Measurements from ENCODE around the gene ABCC8. TPM values are rescaled to one million over a fixed set of nuclear protein-coding genes. Genes with fewer than 3 reads are reported as not detected.
"Not testable (repeated sequence)": the region's sequence is repeated elsewhere in the genome, so short reads cannot be mapped to it uniquely, and the experiment has no call there.

ABCC8 gene
- polyA plus RNA-seq, 1 of the 3 experiments (the other 2 are of a cell fraction): 1.1 TPM

DNA sequence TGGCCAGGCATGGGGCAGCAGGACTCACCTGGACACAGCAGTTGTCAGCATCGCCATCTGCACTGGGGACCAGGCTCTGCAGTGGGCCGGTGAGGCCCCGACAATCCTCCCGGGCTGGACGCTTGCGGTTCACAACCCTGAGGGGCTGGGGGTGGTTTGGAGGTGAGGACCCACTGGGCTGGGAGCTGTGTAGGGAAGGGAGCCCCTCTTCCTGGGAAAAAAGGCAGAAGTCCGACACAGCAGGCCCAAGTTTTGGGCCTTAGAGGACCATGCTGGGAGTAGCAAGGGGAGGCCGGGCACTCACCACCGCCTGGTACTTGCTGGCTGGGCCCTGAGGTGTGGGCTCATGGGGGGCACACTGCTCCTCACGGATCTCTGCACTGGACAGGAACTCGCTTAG lies 48.4 kb downstream of the ABCC8 start:
- ChIA-PET POLR2A (no interaction called here), CTCF (interaction anchor here (1.6 to 1.7 kb wide), 2 partner anchors 45 to 198 kb away, joined by 3 to 7 read pairs; no protein-coding TSS in a partner anchor)
- H3K4me1 ChIP-seq (ENCODE audit: control insufficient read depth in 1 of 2, insufficient read depth in 2 of 2, low read depth in 1 of 2, low read length in 1 of 2): peaks cover 0 to 5% of the 10 kb centered on the region in 2 experiments; a peak in 1 of 4 replicates
- H2AFZ ChIP-seq (ENCODE audit: low read depth): no peak overlapping the region
- no peaks in the 10 kb centered on the region for H4K20me1 ChIP-seq (ENCODE audit: insufficient read depth)
- TF ChIP-seq GATA2 (CRISPR knock-in tag; IDR thresholded peaks at IDR 0.05) (no peak), CHD2 (IDR thresholded peaks at IDR 0.05; ENCODE audit: low read length, partially characterized antibody) (no peak), POLR2AphosphoS5 (IDR thresholded peaks at IDR 0.05; ENCODE audit: low read depth, low read length) (no peak), YY1 (IDR thresholded peaks at IDR 0.05; ENCODE audit: low read depth) (no peak), FOXM1 (IDR thresholded peaks at IDR 0.05; ENCODE audit: low read depth) (no peak)
- TF ChIP-seq, protein P1, sequence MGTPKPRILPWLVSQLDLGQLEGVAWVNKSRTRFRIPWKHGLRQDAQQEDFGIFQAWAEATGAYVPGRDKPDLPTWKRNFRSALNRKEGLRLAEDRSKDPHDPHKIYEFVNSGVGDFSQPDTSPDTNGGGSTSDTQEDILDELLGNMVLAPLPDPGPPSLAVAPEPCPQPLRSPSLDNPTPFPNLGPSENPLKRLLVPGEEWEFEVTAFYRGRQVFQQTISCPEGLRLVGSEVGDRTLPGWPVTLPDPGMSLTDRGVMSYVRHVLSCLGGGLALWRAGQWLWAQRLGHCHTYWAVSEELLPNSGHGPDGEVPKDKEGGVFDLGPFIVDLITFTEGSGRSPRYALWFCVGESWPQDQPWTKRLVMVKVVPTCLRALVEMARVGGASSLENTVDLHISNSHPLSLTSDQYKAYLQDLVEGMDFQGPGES (IDR thresholded peaks at IDR 0.05; ENCODE audit: low read depth, low read length): no peak
- TF ChIP-seq, protein P2, sequence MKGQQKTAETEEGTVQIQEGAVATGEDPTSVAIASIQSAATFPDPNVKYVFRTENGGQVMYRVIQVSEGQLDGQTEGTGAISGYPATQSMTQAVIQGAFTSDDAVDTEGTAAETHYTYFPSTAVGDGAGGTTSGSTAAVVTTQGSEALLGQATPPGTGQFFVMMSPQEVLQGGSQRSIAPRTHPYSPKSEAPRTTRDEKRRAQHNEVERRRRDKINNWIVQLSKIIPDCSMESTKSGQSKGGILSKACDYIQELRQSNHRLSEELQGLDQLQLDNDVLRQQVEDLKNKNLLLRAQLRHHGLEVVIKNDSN (IDR thresholded peaks at IDR 0.05; ENCODE audit: borderline replicate concordance, low read depth): no peak
- no peak overlapping the region for H3K4me3 ChIP-seq (ENCODE audit: low read depth in 2 of 2, low read length in 1 of 2)
- DNase-seq: no peak
- WGBS (ENCODE audit: low lambda C conversion rate): 90% methylated on average over 2 of the region's 11 CpGs
- H3F3A ChIP-seq (replicated peaks; ENCODE audit: insufficient read depth): no peaks in the 10 kb centered on the region
- no peaks in the 10 kb centered on the region for H3K9me2 ChIP-seq
- H3K9me3 ChIP-seq: no peaks in the 10 kb centered on the region
- H3K27me3 ChIP-seq (ENCODE audit: insufficient read depth): no peaks in the 10 kb centered on the region; the same call in 1 of the 2 replicates
- no peak overlapping the region for H3K9ac ChIP-seq
- no peaks in the 10 kb centered on the region for H3K79me2 ChIP-seq (ENCODE audit: insufficient read depth)
- no peaks in the 10 kb centered on the region for H3K36me3 ChIP-seq (replicated peaks in 1 of 2; ENCODE audit: control insufficient read depth in 1 of 2, insufficient read depth in 2 of 2, low read length in 1 of 2)
- no peak overlapping the region for H3K27ac ChIP-seq (ENCODE audit: low read depth in 2 of 2, low read length in 1 of 2)
- H3K4me2 ChIP-seq: no peak overlapping the region

DNA sequence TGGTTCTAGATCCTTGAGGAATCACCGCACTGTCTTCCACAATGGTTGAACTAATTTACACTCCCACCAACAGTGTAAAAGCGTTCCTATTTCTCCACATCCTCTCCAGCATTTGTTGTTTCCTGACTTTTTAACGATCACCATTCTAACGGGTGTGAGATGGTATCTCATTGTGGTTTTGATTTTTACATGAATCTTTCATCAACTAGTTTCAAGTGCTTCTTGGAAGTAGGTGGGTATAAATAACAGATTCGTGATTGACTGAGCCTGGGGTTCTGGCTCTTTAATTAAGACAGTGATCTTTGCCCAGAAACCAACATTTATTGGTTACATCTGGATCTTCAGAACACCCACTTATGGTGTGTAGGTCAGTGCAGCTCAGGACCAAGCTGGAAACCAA lies 50.4 kb downstream of the ABCC8 start:
- H3K4me3 ChIP-seq (ENCODE audit: low read depth in 2 of 2, low read length in 1 of 2); H3K9me3 ChIP-seq; DNase-seq; POLR2A ChIA-PET; H3K4me2 ChIP-seq; H2AFZ ChIP-seq (ENCODE audit: low read depth); H3K9me2 ChIP-seq; H3K79me2 ChIP-seq (ENCODE audit: insufficient read depth); H3K27me3 ChIP-seq (ENCODE audit: insufficient read depth); H3F3A ChIP-seq (replicated peaks; ENCODE audit: insufficient read depth); H3K4me1 ChIP-seq (ENCODE audit: control insufficient read depth in 1 of 2, insufficient read depth in 2 of 2, low read depth in 1 of 2, low read length in 1 of 2); H4K20me1 ChIP-seq (ENCODE audit: insufficient read depth); H3K36me3 ChIP-seq (replicated peaks in 1 of 2; ENCODE audit: control insufficient read depth in 1 of 2, insufficient read depth in 2 of 2, low read length in 1 of 2); H3K9ac ChIP-seq; H3K27ac ChIP-seq (ENCODE audit: low read depth in 2 of 2, low read length in 1 of 2): not testable (repeated sequence)
- CTCF ChIA-PET: interaction anchor here (1.0 to 1.1 kb wide), 3 partner anchors 20 to 78 kb away, joined by 3 to 5 read pairs (median 3); partner anchors contain the start of gene KCNJ11
- WGBS (ENCODE audit: low lambda C conversion rate): 43% methylated on average over 5 of the region's 5 CpGs

DNA sequence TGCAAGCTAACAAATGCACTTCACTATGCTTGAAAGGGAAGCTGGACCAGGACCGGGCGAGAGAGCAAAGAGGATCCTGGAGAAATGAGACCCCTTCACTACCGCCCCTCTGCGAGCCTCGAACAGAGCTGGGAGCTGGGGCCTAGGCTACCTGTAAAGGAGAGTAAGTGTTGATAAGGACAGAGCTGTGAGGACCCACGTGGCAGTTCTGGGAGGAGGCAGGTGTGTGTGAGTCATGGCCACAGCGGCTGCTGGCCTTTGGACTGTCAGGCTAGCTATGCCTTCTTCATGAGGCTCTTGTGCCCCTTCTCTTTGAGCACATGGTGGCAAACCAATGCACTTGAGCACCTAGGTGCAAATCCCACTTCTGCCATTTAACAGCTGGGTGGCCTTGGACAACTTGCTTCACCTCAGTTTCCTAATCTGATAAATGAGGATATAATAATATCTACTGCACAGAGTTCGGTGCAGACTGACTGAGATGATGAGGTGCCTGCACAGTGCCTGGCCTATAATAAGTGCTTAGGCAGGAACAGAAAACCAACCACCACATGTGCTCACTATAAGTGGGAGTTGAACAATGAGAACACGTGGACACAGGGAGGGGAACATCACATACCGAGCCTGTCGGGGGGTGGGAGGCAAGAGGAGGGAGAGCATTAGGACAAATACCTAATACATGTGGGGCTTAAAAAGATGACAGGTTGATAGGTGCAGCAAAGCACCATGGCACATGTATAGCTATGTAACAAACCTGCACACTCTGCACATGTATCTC lies 52.9 kb downstream of the ABCC8 start:
- Histone ChIP-seq H3K4me2 (no peak overlapping the region), H3K4me1 (ENCODE audit: control insufficient read depth in 1 of 2, insufficient read depth in 2 of 2, low read depth in 1 of 2, low read length in 1 of 2) (peaks cover 0 to 5% of the 10 kb centered on the region in 2 experiments; a peak in 1 of 4 replicates), H3K36me3 (replicated peaks in 1 of 2; ENCODE audit: control insufficient read depth in 1 of 2, insufficient read depth in 2 of 2, low read length in 1 of 2) (no peaks in the 10 kb centered on the region), H3K9ac (no peak overlapping the region), H3K4me3 (ENCODE audit: low read depth in 2 of 2, low read length in 1 of 2) (no peak overlapping the region), H3K27me3 (ENCODE audit: insufficient read depth) (peaks cover 10% of the 10 kb centered on the region; the same call in 1 of the 2 replicates), H3K9me3 (no peaks in the 10 kb centered on the region), H3F3A (replicated peaks; ENCODE audit: insufficient read depth) (no peaks in the 10 kb centered on the region), H3K27ac (ENCODE audit: low read depth in 2 of 2, low read length in 1 of 2) (no peak overlapping the region), H4K20me1 (ENCODE audit: insufficient read depth) (no peaks in the 10 kb centered on the region), H3K79me2 (ENCODE audit: insufficient read depth) (no peaks in the 10 kb centered on the region), H2AFZ (ENCODE audit: low read depth) (no peak overlapping the region), H3K9me2 (no peaks in the 10 kb centered on the region)
- 61% methylated on average over 11 of the region's 11 CpGs for WGBS (ENCODE audit: low lambda C conversion rate)
- TF ChIP-seq GATA2 (CRISPR knock-in tag; IDR thresholded peaks at IDR 0.05) (no peak), RAD21 (IDR thresholded peaks at IDR 0.05; ENCODE audit: low read length) (no peak), RXRA (IDR thresholded peaks at IDR 0.05; ENCODE audit: borderline replicate concordance, low read depth) (no peak), RCOR1 (IDR thresholded peaks at IDR 0.05; ENCODE audit: low read length) (no peak), EZH2phosphoT487 (IDR thresholded peaks at IDR 0.05; ENCODE audit: borderline replicate concordance, low read depth) (no peak), FOXJ3 (CRISPR knock-in tag; IDR thresholded peaks at IDR 0.05) (no peak)
- TF ChIP-seq, protein P3, sequence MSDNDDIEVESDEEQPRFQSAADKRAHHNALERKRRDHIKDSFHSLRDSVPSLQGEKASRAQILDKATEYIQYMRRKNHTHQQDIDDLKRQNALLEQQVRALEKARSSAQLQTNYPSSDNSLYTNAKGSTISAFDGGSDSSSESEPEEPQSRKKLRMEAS (IDR thresholded peaks at IDR 0.05; ENCODE audit: low read depth): no peak
- TF ChIP-seq, protein P4, sequence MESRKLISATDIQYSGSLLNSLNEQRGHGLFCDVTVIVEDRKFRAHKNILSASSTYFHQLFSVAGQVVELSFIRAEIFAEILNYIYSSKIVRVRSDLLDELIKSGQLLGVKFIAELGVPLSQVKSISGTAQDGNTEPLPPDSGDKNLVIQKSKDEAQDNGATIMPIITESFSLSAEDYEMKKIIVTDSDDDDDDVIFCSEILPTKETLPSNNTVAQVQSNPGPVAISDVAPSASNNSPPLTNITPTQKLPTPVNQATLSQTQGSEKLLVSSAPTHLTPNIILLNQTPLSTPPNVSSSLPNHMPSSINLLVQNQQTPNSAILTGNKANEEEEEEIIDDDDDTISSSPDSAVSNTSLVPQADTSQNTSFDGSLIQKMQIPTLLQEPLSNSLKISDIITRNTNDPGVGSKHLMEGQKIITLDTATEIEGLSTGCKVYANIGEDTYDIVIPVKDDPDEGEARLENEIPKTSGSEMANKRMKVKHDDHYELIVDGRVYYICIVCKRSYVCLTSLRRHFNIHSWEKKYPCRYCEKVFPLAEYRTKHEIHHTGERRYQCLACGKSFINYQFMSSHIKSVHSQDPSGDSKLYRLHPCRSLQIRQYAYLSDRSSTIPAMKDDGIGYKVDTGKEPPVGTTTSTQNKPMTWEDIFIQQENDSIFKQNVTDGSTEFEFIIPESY (IDR thresholded peaks at IDR 0.05; ENCODE audit: borderline replicate concordance, low read depth): no peak
- TF ChIP-seq, protein P1 (IDR thresholded peaks at IDR 0.05; ENCODE audit: low read depth, low read length): no peak
- CTCF ChIA-PET: interaction anchor here (1.0 to 1.3 kb wide), 2 partner anchors 9 to 10 kb away, joined by 3 read pairs; no protein-coding TSS in a partner anchor
- POLR2A ChIA-PET: no interaction called here
- no peak for DNase-seq

Data from SK-N-SH (cell line).